Mesothelial cell of epicardium (in vitro differentiated cells): ENCODE measurements around the gene ADAT3. TPM values are rescaled to one million over a fixed set of nuclear protein-coding genes. Genes with fewer than 3 reads are reported as not detected.
A peak's percentile ranks its signal among the peaks of the same experiment; 100 is the strongest.

Experiments
- DNase-seq, 2 experiments: peaks; one replicate each; pipeline ENCODE4 v3.0.0; 2021; ENCODE audit warnings: low spot score in 2 of 2; ENCODE audit not compliant: unreplicated experiment in 2 of 2
- H3K27ac Mint-ChIP-seq: 2 replicates; pipeline ENCODE4 v1.8.0; 2021; ENCODE audit warnings: mixed read lengths
- H3K27me3 Mint-ChIP-seq: 2 replicates; pipeline ENCODE4 v1.8.0; 2021; ENCODE audit warnings: low read depth, mixed read lengths
- H3K36me3 Mint-ChIP-seq: 2 replicates; pipeline ENCODE4 v1.8.0; 2021; ENCODE audit warnings: mixed read lengths
- H3K4me1 Mint-ChIP-seq: 2 replicates; pipeline ENCODE4 v1.8.0; 2021; ENCODE audit warnings: mixed read lengths
- H3K4me3 Mint-ChIP-seq: 2 replicates; pipeline ENCODE4 v1.8.0; 2021; ENCODE audit warnings: mild to moderate bottlenecking, moderate library complexity, mixed read lengths
- H3K9me3 Mint-ChIP-seq: 2 replicates; pipeline ENCODE4 v1.8.0; 2021; ENCODE audit warnings: mixed read lengths
- total RNA-seq: library from RNA; stranded (reverse); gene quantifications from 3 replicates; pipeline ENCODE4 v1.2.1, GENCODE V29; 2021
- TF ChIP-seq, protein P1 (sequence below): fragments of 200-600 bp; sonication (generic); IDR thresholded peaks from one replicate; pipeline ENCODE4 v1.5.0; 2021; ENCODE audit warnings: antibody characterized with exemption; ENCODE audit not compliant: unreplicated experiment

ADAT3 gene
- total RNA-seq, 1 donor from 2014 or later: 15.5 TPM

DNA sequence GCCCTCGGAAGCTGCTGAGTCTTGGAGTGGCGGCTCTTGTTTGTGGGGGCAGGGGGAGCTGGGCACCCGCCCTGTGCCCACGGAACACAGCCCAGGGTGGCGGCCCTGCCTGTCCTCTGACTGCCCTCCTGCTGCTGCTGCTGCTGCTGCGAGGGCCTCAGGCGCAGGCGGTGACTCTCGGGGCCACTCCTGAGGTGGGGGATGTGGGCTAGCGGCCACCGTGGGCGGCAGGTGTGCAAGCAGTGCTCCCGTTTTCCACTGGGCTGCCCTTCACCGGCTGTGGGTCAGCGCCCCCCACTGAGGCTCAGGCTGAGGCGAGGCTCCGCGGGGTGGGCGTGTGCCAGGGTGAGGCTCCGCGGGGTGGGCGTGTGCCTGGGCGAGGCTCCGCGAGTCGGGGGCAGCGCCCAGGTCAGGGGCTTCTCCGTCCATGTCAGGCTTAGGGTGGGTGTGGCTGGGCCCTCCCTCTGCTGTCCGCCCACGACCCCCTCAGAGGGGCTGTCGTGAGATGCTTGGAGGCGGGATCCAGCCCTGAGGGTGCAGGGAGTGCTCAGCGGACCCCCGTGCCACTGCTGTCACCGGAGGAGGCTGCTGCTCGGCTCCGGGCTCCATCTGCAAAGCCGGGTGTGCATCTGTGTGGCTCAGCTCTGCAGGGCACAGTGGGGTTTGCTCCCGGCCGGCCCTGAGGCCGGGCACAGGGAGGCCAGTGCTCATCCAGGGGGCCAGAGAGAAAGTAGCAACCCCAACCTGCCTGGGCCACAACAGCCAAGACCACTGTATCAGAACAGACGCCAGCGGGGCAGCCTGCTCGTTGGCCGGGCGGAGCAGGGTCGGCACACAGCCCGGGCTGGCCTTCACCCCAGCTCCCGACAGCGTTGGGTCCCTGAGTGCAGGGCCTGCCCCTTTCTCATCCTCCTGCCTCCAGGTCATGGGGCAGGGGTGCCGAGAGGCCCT, 50.2 kb downstream of the ADAT3 start:
- TF ChIP-seq, protein P1, sequence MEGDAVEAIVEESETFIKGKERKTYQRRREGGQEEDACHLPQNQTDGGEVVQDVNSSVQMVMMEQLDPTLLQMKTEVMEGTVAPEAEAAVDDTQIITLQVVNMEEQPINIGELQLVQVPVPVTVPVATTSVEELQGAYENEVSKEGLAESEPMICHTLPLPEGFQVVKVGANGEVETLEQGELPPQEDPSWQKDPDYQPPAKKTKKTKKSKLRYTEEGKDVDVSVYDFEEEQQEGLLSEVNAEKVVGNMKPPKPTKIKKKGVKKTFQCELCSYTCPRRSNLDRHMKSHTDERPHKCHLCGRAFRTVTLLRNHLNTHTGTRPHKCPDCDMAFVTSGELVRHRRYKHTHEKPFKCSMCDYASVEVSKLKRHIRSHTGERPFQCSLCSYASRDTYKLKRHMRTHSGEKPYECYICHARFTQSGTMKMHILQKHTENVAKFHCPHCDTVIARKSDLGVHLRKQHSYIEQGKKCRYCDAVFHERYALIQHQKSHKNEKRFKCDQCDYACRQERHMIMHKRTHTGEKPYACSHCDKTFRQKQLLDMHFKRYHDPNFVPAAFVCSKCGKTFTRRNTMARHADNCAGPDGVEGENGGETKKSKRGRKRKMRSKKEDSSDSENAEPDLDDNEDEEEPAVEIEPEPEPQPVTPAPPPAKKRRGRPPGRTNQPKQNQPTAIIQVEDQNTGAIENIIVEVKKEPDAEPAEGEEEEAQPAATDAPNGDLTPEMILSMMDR: no peak
- no peaks in the 10 kb centered on the region for H3K27me3 Mint-ChIP-seq
- no peak overlapping the region for H3K27ac Mint-ChIP-seq
- DNase-seq: no peak
- no peaks in the 10 kb centered on the region for H3K9me3 Mint-ChIP-seq
- H3K4me1 Mint-ChIP-seq: no peaks in the 10 kb centered on the region
- peaks cover 6% of the 10 kb centered on the region for H3K36me3 Mint-ChIP-seq
- no peak overlapping the region for H3K4me3 Mint-ChIP-seq

DNA sequence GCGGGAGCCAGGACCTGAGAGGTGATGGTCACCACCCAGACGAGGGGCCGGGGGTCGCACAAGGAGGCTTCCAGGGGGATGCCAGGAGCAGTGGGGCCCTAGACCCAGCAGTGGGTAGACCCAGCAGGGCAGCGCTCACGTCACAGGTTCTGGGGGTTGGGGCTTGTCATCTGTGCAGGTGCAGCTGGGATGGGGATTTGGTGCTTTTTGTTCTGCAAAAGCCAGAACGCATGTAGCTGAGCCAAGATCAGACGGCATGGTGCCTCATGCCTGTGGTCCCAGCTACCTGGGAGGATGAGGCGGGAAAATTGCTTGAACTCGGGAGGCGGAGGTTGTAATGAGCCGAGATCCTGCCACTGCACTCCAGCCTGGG, 50.9 kb downstream of the ADAT3 start:
- H3K4me1 Mint-ChIP-seq: no peaks in the 10 kb centered on the region
- no peaks in the 10 kb centered on the region for H3K9me3 Mint-ChIP-seq
- TF ChIP-seq, protein P1: no peak
- no peak for DNase-seq
- H3K4me3 Mint-ChIP-seq: no peak overlapping the region
- H3K27me3 Mint-ChIP-seq: no peaks in the 10 kb centered on the region
- peak overlapping the region; percentile 39 for H3K27ac Mint-ChIP-seq
- peaks cover 3% of the 10 kb centered on the region for H3K36me3 Mint-ChIP-seq

DNA sequence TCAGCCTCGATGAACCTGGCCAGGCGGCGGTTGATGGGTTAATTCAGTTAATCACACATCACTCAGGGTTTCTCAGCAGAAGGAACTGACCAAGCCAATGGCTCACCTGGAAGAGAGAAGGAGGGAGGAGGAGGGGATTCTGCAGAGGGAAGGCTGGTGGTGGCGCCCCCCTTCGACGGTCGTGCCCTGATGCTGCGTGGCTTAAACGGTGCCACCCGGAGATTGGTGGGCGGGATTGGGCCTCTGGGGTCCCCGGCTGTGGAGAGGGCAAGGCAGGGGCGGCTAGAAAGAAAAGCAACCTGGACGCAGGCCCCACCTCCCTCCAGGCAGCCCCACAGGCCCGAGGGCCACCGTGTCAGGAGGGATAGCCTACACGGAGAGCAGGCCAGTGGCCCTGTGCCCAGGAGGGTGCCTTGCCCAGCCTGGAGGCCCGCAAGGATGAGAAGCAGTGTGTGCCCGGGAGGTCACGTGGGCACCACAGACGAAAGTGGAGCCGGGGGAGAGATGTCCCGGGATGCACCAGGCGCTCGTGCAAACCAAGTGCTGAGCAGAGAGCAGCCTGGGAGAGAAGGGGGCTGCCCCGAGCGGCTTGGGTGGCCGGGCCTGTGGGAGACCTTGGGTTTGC, 51.8 kb downstream of the ADAT3 start:
- TF ChIP-seq, protein P1: no peak
- H3K27ac Mint-ChIP-seq: no peak overlapping the region
- no peaks in the 10 kb centered on the region for H3K4me1 Mint-ChIP-seq
- H3K36me3 Mint-ChIP-seq: peaks cover 6% of the 10 kb centered on the region
- no peak overlapping the region for H3K4me3 Mint-ChIP-seq
- H3K27me3 Mint-ChIP-seq: no peaks in the 10 kb centered on the region
- no peak for DNase-seq
- H3K9me3 Mint-ChIP-seq: no peaks in the 10 kb centered on the region

DNA sequence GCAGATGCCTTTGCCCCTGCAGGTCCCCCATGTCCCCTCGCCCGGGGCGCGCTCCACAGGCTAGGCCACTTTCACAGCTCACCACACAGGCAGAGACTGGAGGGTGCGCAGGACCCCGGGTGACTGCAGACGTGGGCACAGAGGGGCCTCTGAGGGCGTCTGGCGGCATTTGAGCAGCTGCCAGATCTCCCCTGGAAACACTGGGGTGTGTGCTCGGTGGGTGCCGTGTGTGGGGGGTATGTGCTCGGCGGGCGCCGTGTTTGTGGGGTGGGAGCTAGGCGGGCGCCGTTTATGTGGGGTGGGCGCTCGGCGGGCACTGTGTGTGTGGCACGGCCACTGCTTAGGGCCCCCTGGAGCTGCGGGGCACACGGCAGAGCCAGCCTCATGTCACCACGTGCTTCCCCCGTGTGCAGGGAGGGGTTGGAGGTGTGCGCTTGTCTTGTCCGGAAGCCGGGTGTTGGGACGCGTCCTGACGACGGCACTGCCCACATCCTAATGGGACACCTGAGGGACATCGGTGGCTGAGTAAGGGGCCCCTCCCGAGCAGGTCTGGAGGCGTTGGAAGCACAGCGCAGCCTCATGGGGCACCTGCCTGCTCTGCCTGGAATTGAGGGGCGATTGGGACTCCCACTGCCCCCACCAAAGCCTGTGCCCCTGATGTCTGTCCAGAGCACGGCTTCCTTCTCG, 52.5 kb downstream of the ADAT3 start:
- no peak for DNase-seq
- no peaks in the 10 kb centered on the region for H3K9me3 Mint-ChIP-seq
- H3K36me3 Mint-ChIP-seq: peaks cover 6% of the 10 kb centered on the region
- H3K4me3 Mint-ChIP-seq: no peak overlapping the region
- H3K4me1 Mint-ChIP-seq: no peaks in the 10 kb centered on the region
- no peaks in the 10 kb centered on the region for H3K27me3 Mint-ChIP-seq
- TF ChIP-seq, protein P1: no peak
- H3K27ac Mint-ChIP-seq: no peak overlapping the region

DNA sequence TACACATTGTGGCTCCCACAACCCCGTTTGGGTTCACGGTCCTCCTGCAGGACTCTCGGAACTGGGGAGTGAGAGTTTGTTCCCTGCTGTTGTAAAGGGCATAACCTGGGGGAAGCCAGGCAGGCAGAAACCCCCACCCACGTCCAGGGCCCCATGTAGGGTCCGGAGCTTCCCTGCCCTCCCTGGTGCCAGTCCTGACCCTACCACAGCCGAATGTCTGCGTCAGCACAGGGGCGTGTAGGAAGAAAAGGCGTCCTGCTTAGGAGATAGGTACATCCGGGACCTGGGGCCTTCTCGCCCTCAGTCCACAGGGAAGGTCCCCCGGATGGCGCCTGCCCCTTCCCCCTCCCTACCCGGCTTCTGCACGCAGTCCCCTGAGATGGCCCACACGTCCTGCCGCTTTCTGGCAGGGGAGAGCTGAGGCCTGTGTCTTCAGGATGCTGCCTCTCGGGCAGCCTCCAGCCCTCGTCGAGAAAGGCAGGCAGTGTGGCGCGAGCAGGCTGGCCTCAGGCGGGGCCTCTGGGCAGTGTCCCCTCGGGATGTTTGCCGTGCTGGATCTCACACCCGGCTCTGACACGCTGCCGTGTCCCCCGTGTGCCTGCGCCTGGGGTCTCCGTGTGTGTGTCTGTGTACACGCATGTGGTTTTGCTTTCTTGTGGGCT, 54.9 kb downstream of the ADAT3 start:
- H3K4me1 Mint-ChIP-seq: no peaks in the 10 kb centered on the region
- H3K27ac Mint-ChIP-seq: no peak overlapping the region
- DNase-seq: no peak
- peaks cover 9% of the 10 kb centered on the region for H3K36me3 Mint-ChIP-seq
- TF ChIP-seq, protein P1: no peak
- no peaks in the 10 kb centered on the region for H3K27me3 Mint-ChIP-seq
- H3K4me3 Mint-ChIP-seq: no peak overlapping the region
- H3K9me3 Mint-ChIP-seq: no peaks in the 10 kb centered on the region
